HS-27A (cell line): ENCODE data around the gene NEMP2.
A peak's percentile ranks its signal among the peaks of the same experiment; 100 is the strongest.
"Not testable (repeated sequence)": the region's sequence is repeated elsewhere in the genome, so short reads cannot be mapped to it uniquely, and the experiment has no call there.

Experiments used
- DNase-seq: peaks from one replicate; pipeline ENCODE4 v3.0.0-alpha.2; 2012; ENCODE audit warnings: low read depth, missing footprints

Gene NEMP2

DNA sequence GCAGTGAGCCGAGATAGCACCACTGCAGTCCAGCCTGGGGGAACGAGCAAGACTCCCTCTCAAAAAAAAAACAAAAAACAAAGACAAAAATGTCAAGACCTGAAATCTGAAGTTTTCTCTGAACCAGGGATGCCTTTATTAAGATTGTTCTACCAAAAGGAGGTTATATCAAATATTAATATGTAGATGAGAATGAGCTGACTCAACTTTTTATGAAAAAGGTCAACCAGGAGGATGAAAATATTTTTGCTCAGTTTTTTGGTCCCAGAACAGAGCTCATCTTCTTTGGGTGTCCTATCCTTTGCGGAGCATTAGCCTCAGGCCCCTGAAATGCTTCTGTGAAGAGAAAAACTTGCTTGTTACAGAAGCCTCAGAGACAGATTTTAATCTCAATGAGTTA lies 44.0 kb downstream of the NEMP2 start:
- DNase-seq: no peak

DNA sequence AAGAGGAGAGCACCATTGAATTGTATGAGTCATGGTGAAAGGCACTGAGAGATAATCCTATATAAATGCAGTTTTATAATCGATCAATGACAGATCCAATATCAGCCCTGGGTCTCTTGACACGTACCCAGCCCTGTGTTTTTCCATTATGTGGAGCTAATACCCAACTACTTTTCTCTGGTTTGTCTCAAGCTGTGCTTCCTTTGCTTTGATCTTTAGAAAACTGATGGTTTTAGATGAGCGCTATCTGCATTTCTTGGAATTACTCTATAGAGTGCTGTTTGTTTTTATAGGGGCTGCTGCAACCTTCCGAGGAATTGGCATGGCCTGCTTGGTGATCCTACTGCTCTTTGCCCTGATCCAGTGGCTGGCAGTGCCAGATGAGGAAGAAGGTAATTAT lies 45.0 kb downstream of the NEMP2 start:
- no peak for DNase-seq

DNA sequence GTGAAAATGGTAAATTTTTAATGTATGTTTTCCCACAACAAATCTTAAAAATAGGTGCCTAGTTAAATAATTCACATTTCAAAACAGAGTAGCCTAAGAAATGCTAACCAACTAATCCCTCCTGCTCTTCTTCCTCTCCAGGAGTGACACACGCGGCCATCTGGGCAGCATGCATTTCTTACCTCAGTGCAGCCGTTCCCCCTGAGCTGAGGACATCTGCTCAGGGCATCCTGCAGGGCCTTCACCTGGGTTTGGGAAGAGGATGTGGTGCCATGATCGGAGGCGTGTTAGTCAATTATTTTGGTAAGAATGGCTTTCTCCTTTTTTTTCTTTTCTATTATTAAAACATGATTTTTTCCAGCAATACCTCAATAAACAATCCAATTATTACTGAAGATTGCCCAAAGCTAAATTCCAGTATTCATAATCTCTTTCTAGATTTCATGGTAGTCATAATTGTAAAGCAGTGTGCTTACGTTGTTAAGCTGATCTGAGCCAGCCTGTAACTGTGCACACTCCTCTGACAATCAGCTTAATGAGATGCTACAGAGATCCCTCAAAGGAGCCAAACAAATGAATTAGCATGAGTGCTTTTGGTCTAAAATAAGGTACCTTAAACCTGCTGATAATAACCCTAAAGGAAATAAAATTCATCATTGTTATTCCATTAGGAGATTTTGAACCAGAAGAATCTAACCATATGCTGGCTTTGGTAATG lies 45.8 kb downstream of the NEMP2 start:
- DNase-seq: no peak

DNA sequence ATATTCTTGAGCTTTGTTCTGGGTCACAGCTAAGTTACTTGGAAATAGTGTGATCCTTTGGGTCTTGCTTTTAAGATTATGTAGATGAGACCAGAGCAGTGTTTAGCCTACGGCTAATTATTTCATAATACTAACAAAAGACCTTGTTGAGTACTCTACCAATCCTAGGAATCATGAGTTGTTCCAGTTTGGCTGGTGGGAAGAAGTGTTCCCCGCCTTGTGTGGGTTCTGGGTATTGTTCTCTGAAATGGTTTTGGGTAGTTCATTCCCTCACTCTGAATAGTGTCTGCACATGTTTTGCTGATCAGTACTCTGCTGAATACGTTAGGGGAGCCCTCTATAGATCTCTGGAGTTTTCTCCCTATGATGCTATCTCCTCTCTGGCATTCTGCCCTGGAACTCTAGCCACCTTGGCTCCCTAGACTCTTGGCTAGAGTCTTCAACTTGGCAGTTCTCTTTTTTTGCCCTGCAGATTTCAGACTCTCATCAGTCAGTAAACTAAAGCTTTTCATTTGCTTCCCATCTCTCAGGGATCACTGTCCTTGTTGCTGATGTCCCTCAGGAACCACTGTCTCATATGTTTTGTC lies 48.4 kb downstream of the NEMP2 start:
- no peak for DNase-seq

GRCh38 chr2:190482451-190482850 lies 52.1 kb downstream of the NEMP2 start:
- no peak for DNase-seq

DNA sequence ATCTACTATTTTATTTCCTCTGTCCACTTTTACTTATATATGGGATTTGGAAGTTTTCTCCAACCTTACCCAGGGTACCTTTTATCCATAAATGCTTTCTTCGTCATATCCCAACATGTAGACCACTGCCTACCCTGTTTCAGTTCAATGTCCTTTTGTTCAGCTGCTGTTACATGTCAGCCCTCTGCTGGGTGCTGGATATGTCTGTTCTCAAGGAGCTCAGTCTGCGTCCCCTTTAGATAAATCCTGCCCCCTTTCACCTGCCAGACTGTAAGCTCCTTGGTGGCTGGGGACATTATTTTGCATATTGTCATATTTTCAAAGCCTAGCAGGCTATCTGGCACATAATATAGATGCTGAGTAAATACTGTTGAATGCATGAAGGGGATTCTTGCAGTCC lies 53.2 kb downstream of the NEMP2 start:
- no peak for DNase-seq

GRCh38 chr2:190478572-190479195 lies 55.8 kb downstream of the NEMP2 start:
- no peak for DNase-seq

- DNase-seq: no peak
Measured at GRCh38 chr2:190477661-190478454, 56.7 kb downstream of the NEMP2 start.

DNA sequence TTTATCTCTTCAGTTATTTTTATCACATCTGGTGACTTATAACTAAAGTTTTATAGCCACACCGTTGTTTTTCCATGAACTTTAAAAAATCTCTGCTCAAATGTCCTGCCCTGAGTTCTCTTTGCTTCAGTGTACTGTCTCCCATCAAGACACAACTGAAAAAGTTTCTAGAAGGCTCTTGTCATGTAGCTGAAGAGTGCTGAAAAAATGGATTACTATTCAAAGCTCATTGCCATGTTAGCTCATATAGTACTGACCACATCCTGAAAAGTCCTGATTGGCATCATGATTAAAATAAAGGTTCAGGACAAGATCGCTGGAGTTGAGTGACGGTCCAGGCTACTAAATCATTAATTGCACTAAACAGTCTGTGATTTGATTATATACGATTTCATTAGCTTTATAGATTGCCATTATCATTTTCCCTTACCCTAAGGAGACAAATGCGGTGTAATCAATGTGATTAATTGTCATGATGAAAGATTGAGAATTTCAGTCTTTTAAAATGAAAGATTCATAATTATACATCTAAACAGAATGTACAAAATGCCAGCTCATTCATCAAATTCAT lies 64.2 kb downstream of the NEMP2 start:
- DNase-seq: no peak

GRCh38 chr2:190469771-190470170 lies 64.8 kb downstream of the NEMP2 start:
- DNase-seq: no peak

- DNase-seq: peak; percentile 76
Measured at GRCh38 chr2:190468814-190469569, 65.5 kb downstream of the NEMP2 start.

GRCh38 chr2:190468354-190468753 lies 66.2 kb downstream of the NEMP2 start:
- not testable (repeated sequence) for DNase-seq

GRCh38 chr2:190467575-190468083 lies 66.9 kb downstream of the NEMP2 start:
- DNase-seq: no peak

- no peak for DNase-seq
Measured at GRCh38 chr2:190466819-190467446, 67.6 kb downstream of the NEMP2 start.

DNA sequence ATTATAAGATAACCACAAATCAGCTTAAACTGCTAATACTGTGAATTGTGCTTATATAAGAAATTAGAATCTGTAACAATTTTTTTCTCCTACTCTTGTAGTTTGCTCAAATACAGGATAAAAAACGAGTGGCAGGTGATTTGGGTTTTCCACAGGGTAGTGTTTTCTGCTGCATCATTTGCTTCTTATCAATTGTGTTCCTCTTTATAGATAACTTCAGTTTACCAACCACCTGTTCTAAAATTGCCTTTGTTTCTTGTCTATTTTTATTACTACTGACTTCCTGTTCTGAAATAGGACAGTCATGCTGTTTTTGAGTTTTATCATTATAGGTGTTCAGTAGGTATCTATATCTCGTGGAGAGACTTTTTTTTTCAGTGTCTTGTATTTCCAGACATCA lies 69.5 kb downstream of the NEMP2 start:
- no peak for DNase-seq

- DNase-seq: no peak
Measured at GRCh38 chr2:190462611-190463010, 71.9 kb downstream of the NEMP2 start.

DNA sequence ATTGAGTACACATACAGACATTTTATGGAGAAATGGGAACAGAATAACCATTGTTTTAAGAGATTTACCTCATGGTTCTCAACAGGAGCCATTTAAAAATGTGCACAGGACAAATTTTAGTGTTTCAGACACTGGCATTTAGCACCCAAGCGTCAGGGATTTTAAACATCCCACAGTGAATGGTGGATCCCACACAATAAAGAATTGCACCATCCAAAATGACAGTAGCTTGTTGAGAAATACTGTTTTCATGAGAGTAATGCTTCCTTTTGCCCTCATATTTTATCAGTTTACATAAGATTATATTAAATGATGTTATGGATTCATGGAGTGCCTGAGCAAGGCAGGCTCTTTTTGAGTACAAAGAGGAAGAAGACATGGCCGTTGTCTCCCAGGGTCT lies 72.3 kb downstream of the NEMP2 start:
- no peak for DNase-seq

GRCh38 chr2:190460487-190460886 lies 74.0 kb downstream of the NEMP2 start:
- DNase-seq: no peak

- DNase-seq: no peak
Measured at GRCh38 chr2:190459881-190460280, 74.6 kb downstream of the NEMP2 start.

DNA sequence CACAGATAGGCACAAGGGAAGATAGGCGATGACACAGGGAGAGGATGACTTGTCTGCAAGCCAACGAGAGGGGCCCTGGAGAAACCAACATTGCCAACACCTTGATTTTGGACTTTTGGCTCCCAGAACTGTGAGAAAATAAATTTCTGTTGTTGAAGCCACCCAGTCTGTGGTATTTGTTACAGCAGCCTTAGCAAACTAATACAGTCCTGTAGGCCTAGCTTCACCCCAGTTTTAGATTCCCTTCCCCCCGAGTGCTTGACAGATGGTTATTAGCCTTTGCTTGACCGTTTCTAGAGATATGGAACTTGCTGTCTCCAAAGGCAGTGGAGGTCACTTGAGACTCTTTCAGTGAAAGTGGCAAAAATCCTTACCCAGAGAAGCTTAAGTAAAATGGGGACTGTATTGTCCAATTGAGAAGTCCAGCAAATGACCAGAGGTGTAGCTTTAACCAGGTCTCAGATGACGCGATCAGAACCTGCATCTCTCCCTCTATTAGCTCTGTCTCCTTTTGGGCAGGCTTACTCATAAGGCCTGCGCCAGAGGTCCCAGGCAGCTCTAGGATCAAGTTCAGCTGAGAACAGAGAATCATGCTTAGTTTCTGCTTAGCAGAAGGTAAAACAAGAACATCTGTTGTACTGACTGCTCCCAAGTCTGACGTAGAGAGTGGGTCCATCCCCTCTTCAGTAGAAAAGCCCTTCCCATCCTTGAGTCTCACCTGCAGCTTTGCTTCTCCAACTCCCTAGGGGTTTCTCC lies 76.0 kb downstream of the NEMP2 start:
- DNase-seq: no peak
